HEK293 (cell line): ENCODE data around the gene CRTC1.

Source experiments
- CTCF ChIA-PET: fragments of 350-600 bp; formaldehyde crosslinking; extraction: SDS; loops from one replicate; lab custom pipeline; 2021; ENCODE audit warnings: antibody characterized with exemption; lab: Yijun Ruan, JAX
- POLR2A ChIA-PET: fragments of 300-600 bp; formaldehyde crosslinking; extraction: SDS; loops from one replicate; lab custom pipeline; 2020; ENCODE audit warnings: antibody characterized with exemption, inconsistent platforms; lab: Yijun Ruan, JAX
- H3K27ac ChIP-seq: fragments of 200-500 bp; sonication (Bioruptor generic); 2 replicates; pipeline ENCODE4 v1.5.1; 2014; ENCODE audit warnings: low read depth, low read length, control low read depth, inconsistent platforms; ENCODE audit errors: extremely low read depth
- H3K36me3 ChIP-seq, 2 experiments: fragments of 200-500 bp in 1 of 2; sonication (Bioruptor generic) in 1 of 2; 1 replicate in 1 of 2; 2 replicates in 1 of 2; pipeline ENCODE4 v1.5.1; 2014 to 2017; ENCODE audit warnings: inconsistent platforms in 2 of 2, low read length in 2 of 2; ENCODE audit not compliant: control insufficient read depth in 2 of 2, insufficient read depth in 1 of 2
- H3K4me1 ChIP-seq: fragments of 200-500 bp; sonication (Bioruptor generic); 2 replicates; pipeline ENCODE4 v1.5.1; 2014; ENCODE audit warnings: mild to moderate bottlenecking, low read length, inconsistent platforms; ENCODE audit not compliant: control insufficient read depth, insufficient read depth
- H3K4me3 ChIP-seq: 2 replicates; pipeline ENCODE4 v1.5.1; 2011; ENCODE audit warnings: low read depth, mild to moderate bottlenecking, control low read depth, low read length, moderate library complexity
- H3K9me3 ChIP-seq: fragments of 200-500 bp; sonication (Bioruptor generic); 2 replicates; pipeline ENCODE4 v1.5.1; 2014; ENCODE audit warnings: low read depth, low read length, inconsistent platforms; ENCODE audit not compliant: control insufficient read depth, insufficient read depth
- EGR2 ChIP-seq: fragments of 450-650 bp; formaldehyde crosslinking; IDR thresholded peaks from 2 replicates; pipeline ENCODE4 v1.5.1; 2016; ENCODE audit warnings: low read depth, missing biosample characterization, missing genetic modification characterization
- ZFHX2 ChIP-seq: fragments of 450-650 bp; formaldehyde crosslinking; conservative IDR thresholded peaks from 2 replicates; pipeline ENCODE4 v1.5.1; 2016; ENCODE audit warnings: missing biosample characterization, missing genetic modification characterization
- ZFP3 ChIP-seq: fragments of 450-650 bp; formaldehyde crosslinking; IDR thresholded peaks from 2 replicates; pipeline ENCODE4 v1.5.1; 2016; ENCODE audit warnings: low read depth, missing biosample characterization, missing genetic modification characterization
- ZNF140 ChIP-seq: fragments of 450-650 bp; formaldehyde crosslinking; IDR thresholded peaks from 2 replicates; pipeline ENCODE4 v1.5.1; 2016; ENCODE audit warnings: missing biosample characterization, missing genetic modification characterization
- ZNF274 ChIP-seq, 2 experiments: fragments of 200-500 bp in 1 of 2; fragments of 450-650 bp in 1 of 2; sonication (Bioruptor generic) in 1 of 2; formaldehyde crosslinking in 1 of 2; IDR thresholded peaks; 2 replicates each; pipeline versions ENCODE4 v1.5.1 to v1.6.1; 2014 to 2016; ENCODE audit warnings: borderline replicate concordance in 1 of 2, inconsistent platforms in 1 of 2, low read length in 1 of 2, missing biosample characterization in 1 of 2, missing genetic modification characterization in 1 of 2
- ZNF404 ChIP-seq: fragments of 450-650 bp; formaldehyde crosslinking; IDR thresholded peaks from 2 replicates; pipeline ENCODE4 v1.5.1; 2017; ENCODE audit warnings: missing biosample characterization, missing genetic modification characterization
- ZNF585B ChIP-seq: fragments of 450-650 bp; formaldehyde crosslinking; IDR thresholded peaks from 2 replicates; pipeline ENCODE4 v1.5.1; 2016; ENCODE audit warnings: missing biosample characterization, missing genetic modification characterization
- ZNF701 ChIP-seq: fragments of 450-650 bp; formaldehyde crosslinking; IDR thresholded peaks from 2 replicates; pipeline ENCODE4 v1.5.1; 2016; ENCODE audit warnings: missing biosample characterization, missing genetic modification characterization
- ZNF776 ChIP-seq: fragments of 450-650 bp; formaldehyde crosslinking; IDR thresholded peaks from 2 replicates; pipeline ENCODE4 v1.5.0; 2017; ENCODE audit warnings: missing biosample characterization, missing genetic modification characterization, borderline replicate concordance
- ZSCAN23 ChIP-seq: fragments of 450-650 bp; formaldehyde crosslinking; IDR thresholded peaks from 2 replicates; pipeline ENCODE4 v1.5.1; 2016; ENCODE audit warnings: missing biosample characterization, missing genetic modification characterization
- TF ChIP-seq, protein P1 (sequence below): fragments of 450-650 bp; formaldehyde crosslinking; IDR thresholded peaks from 2 replicates; pipeline ENCODE4 v1.5.1; 2016; ENCODE audit warnings: missing biosample characterization, missing genetic modification characterization
- TF ChIP-seq, protein P2 (sequence below): fragments of 450-650 bp; formaldehyde crosslinking; IDR thresholded peaks from 2 replicates; pipeline ENCODE4 v1.5.1; 2017; ENCODE audit warnings: missing biosample characterization, missing genetic modification characterization
- TF ChIP-seq, protein P3 (sequence below): fragments of 450-650 bp; formaldehyde crosslinking; IDR thresholded peaks from 2 replicates; pipeline ENCODE4 v1.5.1; 2016; ENCODE audit warnings: missing biosample characterization, missing genetic modification characterization

Gene CRTC1

DNA sequence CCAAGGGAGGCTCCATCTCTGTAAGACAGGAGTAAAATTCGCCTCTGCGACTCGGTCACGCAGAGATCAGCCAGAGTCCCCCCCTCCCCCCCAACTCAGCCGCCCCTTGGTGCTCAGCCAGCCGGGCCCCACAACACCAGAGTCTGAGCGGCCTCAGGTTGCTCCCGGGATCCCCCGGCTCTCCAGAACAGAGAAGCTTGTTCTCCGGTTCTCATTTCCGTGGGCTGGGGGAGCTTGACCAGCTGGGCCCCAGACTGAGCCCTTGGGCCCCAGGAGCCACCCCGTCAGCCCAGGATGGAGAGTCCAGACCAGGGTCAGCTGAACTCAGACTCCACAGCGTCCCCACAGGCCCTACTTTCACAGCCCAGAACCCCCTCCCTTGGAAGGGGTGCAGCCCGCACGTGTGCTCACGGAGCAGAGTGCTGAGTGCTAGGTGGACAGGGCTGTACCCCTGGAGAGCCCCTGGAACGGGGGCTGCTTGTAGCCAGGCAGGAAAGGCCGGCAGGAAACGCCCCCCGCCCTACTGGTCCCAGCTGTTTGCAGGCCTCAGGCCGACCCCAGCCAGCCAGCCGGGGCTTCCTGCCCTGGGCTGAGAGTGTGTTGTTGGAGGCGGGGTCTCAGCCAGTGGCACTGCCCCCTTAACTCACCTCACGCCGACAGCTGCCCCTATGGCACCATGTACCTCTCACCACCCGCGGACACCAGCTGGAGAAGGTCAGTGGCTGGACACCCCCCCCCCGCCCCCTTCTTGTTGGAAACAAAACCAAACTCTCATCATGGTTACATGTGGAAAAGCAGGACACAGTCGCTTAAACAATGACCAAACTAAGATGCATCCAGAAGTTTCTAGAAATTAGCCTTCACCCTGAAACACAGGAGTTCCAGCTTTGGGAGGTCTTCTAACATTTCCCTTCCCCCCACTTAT, 63.2 kb downstream of the CRTC1 start:
- Histone ChIP-seq H3K4me1 (peaks cover 5% of the 10 kb centered on the region), H3K27ac (no peak overlapping the region), H3K4me3 (no peak overlapping the region), H3K9me3 (no peaks in the 10 kb centered on the region), H3K36me3 (no peaks in the 10 kb centered on the region)
- POLR2A ChIA-PET, result no interaction called here
- TF ChIP-seq ZNF404 (tag by site-specific recombination) (no peak), ZNF140 (tag by site-specific recombination) (no peak), ZNF701 (tag by site-specific recombination) (no peak), ZNF274 (IDR thresholded peaks at IDR 0.05; ENCODE audit: low read length) (no peak), ZNF274 (tag by site-specific recombination; IDR thresholded peaks at IDR 0.05; ENCODE audit: borderline replicate concordance) (no peak), ZNF776 (tag by site-specific recombination) (no peak), ZSCAN23 (tag by site-specific recombination) (no peak)
- TF ChIP-seq, protein P1, sequence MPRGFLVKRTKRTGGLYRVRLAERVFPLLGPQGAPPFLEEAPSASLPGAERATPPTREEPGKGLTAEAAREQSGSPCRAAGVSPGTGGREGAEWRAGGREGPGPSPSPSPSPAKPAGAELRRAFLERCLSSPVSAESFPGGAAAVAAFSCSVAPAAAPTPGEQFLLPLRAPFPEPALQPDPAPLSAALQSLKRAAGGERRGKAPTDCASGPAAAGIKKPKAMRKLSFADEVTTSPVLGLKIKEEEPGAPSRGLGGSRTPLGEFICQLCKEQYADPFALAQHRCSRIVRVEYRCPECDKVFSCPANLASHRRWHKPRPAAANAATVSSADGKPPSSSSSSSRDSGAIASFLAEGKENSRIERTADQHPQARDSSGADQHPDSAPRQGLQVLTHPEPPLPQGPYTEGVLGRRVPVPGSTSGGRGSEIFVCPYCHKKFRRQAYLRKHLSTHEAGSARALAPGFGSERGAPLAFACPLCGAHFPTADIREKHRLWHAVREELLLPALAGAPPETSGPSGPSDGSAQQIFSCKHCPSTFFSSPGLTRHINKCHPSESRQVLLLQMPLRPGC (tag by site-specific recombination), result no peak
- TF ChIP-seq, protein P2, sequence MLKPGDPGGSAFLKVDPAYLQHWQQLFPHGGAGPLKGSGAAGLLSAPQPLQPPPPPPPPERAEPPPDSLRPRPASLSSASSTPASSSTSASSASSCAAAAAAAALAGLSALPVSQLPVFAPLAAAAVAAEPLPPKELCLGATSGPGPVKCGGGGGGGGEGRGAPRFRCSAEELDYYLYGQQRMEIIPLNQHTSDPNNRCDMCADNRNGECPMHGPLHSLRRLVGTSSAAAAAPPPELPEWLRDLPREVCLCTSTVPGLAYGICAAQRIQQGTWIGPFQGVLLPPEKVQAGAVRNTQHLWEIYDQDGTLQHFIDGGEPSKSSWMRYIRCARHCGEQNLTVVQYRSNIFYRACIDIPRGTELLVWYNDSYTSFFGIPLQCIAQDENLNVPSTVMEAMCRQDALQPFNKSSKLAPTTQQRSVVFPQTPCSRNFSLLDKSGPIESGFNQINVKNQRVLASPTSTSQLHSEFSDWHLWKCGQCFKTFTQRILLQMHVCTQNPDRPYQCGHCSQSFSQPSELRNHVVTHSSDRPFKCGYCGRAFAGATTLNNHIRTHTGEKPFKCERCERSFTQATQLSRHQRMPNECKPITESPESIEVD (tag by site-specific recombination), result no peak
- TF ChIP-seq, protein P3, sequence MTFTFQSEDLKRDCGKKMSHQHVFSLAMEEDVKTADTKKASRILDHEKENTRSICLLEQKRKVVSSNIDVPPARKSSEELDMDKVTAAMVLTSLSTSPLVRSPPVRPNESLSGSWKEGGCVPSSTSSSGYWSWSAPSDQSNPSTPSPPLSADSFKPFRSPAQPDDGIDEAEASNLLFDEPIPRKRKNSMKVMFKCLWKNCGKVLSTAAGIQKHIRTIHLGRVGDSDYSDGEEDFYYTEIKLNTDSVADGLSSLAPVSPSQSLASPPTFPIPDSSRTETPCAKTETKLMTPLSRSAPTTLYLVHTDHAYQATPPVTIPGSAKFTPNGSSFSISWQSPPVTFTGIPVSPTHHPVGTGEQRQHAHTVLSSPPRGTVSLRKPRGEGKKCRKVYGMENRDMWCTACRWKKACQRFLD (tag by site-specific recombination), result no peak
- CTCF ChIA-PET, result interaction anchor here (0.6 to 1.0 kb wide), 3 partner anchors 24 to 285 kb away, joined by 3 read pairs; no protein-coding TSS in a partner anchor

DNA sequence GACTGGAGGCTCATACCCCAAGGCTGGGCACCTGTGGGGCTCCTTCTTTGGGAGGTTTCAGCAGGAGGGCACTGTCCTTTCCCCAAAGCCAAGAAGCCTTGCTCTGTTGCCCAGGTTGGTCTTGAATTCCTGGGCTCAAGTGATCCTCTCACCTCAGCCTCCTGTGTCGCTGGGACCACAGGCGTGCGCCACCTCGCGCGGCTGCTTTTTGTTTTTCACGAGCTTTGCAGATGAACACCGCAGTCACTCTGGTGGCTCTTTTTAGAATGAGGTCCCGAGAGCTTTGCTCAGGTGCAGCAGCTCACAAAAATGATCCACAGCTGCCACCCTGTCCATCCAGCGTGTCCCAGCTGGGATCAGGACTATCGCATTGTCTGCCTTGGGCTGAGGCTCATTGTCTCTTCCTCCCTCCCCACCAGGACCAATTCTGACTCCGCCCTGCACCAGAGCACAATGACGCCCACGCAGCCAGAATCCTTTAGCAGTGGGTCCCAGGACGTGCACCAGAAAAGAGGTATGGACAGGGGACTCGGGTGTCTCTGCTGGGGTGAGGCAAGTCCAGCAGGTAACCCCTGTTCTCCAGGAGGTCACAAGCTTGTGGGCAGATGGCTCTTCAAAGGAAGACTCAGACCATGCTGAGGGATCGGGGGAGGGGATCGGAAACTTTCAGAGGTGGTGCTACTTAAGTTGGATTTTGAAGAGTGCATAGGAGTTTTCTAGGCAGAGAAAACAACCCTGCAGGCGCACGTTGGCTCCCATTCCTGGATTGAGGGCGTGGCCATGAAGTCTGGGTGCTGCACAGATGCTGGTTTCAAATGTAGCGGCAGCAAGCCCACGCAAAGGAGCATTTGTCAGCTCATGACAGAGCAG, 66.1 kb downstream of the CRTC1 start:
- CTCF ChIA-PET, result no interaction called here
- TF ChIP-seq ZFHX2 (tag by site-specific recombination), result peak; percentile 53
- TF ChIP-seq ZFP3 (tag by site-specific recombination), result peak; percentile 61; the same call in 1 of the 2 replicates
- peak; percentile 50 for TF ChIP-seq EGR2 (tag by site-specific recombination)
- no peak for TF ChIP-seq ZNF585B (tag by site-specific recombination)
- POLR2A ChIA-PET, result no interaction called here

More for the DNA sequence above, 66.1 kb downstream of the CRTC1 start:
- Histone ChIP-seq H3K27ac (no peak overlapping the region), H3K9me3 (no peaks in the 10 kb centered on the region), H3K4me3 (no peak overlapping the region), H3K4me1 (no peaks in the 10 kb centered on the region), H3K36me3 (peaks cover 0 to 5% of the 10 kb centered on the region in 2 experiments; a peak in 2 of 3 replicates)
